Measurements from ENCODE around the gene STPG1. TPM values are rescaled to one million over a fixed set of nuclear protein-coding genes. Genes with fewer than 3 reads are reported as not detected.
"Not testable (repeated sequence)": the region's sequence is repeated elsewhere in the genome, so short reads cannot be mapped to it uniquely, and the experiment has no call there.

The STPG1 gene, protein sequence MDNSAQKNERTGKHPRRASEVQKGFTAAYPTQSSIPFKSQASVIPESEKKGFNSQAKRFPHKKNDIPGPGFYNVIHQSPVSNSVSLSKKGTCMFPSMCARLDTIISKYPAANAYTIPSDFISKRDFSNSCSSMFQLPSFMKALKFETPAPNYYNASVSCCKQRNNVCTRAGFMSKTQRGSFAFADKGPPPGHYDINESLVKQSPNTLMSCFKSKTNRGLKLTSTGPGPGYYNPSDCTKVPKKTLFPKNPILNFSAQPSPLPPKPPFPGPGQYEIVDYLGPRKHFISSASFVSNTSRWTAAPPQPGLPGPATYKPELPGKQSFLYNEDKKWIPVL
- polyA plus RNA-seq (15.3 to 16.9 TPM (median 16.6 TPM) in 3 replicates), polyA minus RNA-seq (8.8 to 12.6 TPM (median 10.7 TPM) in 3 replicates)
- 6.5 TPM for polyA plus RNA-seq (2011; ENCODE audit: low read depth)
- polyA plus RNA-seq (2011; cell fraction: cytosol; rRNA removed): 14.6 and 19.3 TPM in 2 replicates
- polyA plus RNA-seq (2011; cell fraction: nucleus; rRNA removed): 20.6 TPM in 2 replicates
- polyA plus RNA-seq (2012; ENCODE audit: low replicate concordance): 8.2 and 12.3 TPM in 2 replicates
- polyA minus RNA-seq (2011; cell fraction: cytosol; rRNA and poly(A)+ RNA removed): 3.6 TPM
- polyA minus RNA-seq (2011; cell fraction: nucleus; rRNA and poly(A)+ RNA removed): 9.4 and 16.4 TPM in 2 replicates

DNA sequence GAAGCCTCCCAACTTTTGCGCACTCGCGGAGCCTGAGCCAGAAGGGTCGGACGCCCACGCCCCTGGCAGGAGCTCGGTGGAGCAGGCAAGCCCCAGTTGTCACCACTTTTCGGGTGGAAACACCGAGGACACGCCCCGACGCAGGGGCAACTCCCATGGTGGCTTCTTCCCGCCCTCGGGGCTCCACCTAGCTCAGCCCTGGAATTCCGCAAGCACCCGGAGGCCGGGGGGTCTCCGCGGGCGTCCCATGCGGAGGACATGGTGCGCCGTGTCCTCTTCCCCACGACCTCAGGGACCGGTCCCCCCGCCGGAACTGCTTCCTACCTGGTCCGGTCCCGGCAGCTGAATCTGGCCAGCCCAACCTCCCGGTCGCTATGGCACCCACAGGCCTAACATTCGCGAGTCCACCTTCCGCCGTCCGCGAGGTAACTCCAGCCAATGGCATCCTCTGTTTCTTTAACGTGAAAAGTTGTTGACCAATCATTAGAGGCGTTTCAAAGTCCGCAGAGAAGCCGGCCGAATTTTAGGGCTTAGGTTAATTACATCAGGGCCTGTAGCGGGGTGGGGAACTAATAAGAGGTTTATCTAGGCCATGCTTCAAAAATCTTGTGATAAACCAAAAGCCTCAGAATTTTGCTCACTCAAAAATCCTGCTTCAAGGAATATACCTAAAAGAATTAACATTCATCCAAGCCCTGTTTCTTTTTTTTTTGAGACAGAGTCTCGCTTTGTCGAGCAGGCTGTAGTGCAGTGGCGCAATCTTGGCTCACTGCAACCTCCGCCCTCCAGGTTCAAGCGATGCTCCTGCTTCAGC lies at the start of gene STPG1:
STPG1 (minus strand) TSS at position 433 of the 814 bp plus-strand sequence. CDS start 12,394 bp downstream, outside the sequence.
- Histone ChIP-seq H3K9me1 (ENCODE audit: control insufficient read depth, extremely low read depth, insufficient read depth, low read length) (peaks cover 2% of the 10 kb centered on the region), H3K9me3 (ENCODE audit: control insufficient read depth, low read depth, low read length) (no peaks in the 10 kb centered on the region), H3K36me3 (ENCODE audit: control insufficient read depth in 2 of 2, extremely low read depth in 1 of 2, insufficient read depth in 2 of 2, low read length in 2 of 2) (peaks cover 0 to under 1% of the 10 kb centered on the region in 2 experiments), H4K20me1 (ENCODE audit: control insufficient read depth, extremely low read depth, insufficient read depth, low read length) (no peaks in the 10 kb centered on the region), H3K9ac (ENCODE audit: control insufficient read depth, extremely low read depth, insufficient read depth, low read length) (peak within 1 kb of the TSS; percentile 94), H3K27me3 (ENCODE audit: control insufficient read depth, extremely low read depth, insufficient read depth, low read length) (no peaks in the 10 kb centered on the region), H3K27ac (ENCODE audit: control insufficient read depth, insufficient read depth, low read length) (peak within 1 kb of the TSS; percentile 92), H2AFZ (ENCODE audit: control insufficient read depth, low read length) (peak within 1 kb of the TSS; percentile 76), H3K79me2 (ENCODE audit: control insufficient read depth, insufficient read depth, low read length) (peaks cover 26% of the 10 kb centered on the region), H3K4me3 (ENCODE audit: control insufficient read depth in 2 of 3, extremely low read depth in 1 of 3, insufficient read depth in 2 of 3, low read depth in 1 of 3, low read length in 3 of 3) (peak within 1 kb of the TSS; percentile 70 to 91 (median 79)), H3K4me1 (ENCODE audit: control insufficient read depth, extremely low read depth, insufficient read depth, low read length) (peaks cover 66% of the 10 kb centered on the region), H3K4me2 (ENCODE audit: control insufficient read depth, extremely low read depth, insufficient read depth, low read depth, low read length) (peak within 1 kb of the TSS; percentile 75)
- DNase-seq (ENCODE audit: low read depth, low spot score): peak; percentile 69
- TF ChIP-seq EZH2 (IDR thresholded peaks at IDR 0.05; ENCODE audit: low read length): no peak
- TF ChIP-seq, protein P1, sequence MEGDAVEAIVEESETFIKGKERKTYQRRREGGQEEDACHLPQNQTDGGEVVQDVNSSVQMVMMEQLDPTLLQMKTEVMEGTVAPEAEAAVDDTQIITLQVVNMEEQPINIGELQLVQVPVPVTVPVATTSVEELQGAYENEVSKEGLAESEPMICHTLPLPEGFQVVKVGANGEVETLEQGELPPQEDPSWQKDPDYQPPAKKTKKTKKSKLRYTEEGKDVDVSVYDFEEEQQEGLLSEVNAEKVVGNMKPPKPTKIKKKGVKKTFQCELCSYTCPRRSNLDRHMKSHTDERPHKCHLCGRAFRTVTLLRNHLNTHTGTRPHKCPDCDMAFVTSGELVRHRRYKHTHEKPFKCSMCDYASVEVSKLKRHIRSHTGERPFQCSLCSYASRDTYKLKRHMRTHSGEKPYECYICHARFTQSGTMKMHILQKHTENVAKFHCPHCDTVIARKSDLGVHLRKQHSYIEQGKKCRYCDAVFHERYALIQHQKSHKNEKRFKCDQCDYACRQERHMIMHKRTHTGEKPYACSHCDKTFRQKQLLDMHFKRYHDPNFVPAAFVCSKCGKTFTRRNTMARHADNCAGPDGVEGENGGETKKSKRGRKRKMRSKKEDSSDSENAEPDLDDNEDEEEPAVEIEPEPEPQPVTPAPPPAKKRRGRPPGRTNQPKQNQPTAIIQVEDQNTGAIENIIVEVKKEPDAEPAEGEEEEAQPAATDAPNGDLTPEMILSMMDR (optimal IDR thresholded peaks at IDR 0.05 in 1 of 3, IDR thresholded peaks at IDR 0.05 in 1 of 3, conservative IDR thresholded peaks at IDR 0.05 in 1 of 3; ENCODE audit: extremely low read depth in 1 of 3, insufficient read depth in 2 of 3, low read length in 3 of 3): no peak
- FAIRE-seq: peak; percentile 75
- dilution Hi-C loops (cut with MboI; ENCODE audit: extremely low pct_ligation_motif_present, low sequenced_read_pairs): no loop called here

- H3K9me3 ChIP-seq (ENCODE audit: control insufficient read depth, low read depth, low read length); H3K4me3 ChIP-seq (ENCODE audit: control insufficient read depth in 2 of 3, extremely low read depth in 1 of 3, insufficient read depth in 2 of 3, low read depth in 1 of 3, low read length in 3 of 3); H3K4me1 ChIP-seq (ENCODE audit: control insufficient read depth, extremely low read depth, insufficient read depth, low read length); DNase-seq (ENCODE audit: low read depth, low spot score); H3K27ac ChIP-seq (ENCODE audit: control insufficient read depth, insufficient read depth, low read length); H3K4me2 ChIP-seq (ENCODE audit: control insufficient read depth, extremely low read depth, insufficient read depth, low read depth, low read length); H3K9ac ChIP-seq (ENCODE audit: control insufficient read depth, extremely low read depth, insufficient read depth, low read length); H4K20me1 ChIP-seq (ENCODE audit: control insufficient read depth, extremely low read depth, insufficient read depth, low read length); dilution Hi-C loops (cut with MboI; ENCODE audit: extremely low pct_ligation_motif_present, low sequenced_read_pairs); H3K27me3 ChIP-seq (ENCODE audit: control insufficient read depth, extremely low read depth, insufficient read depth, low read length); H3K9me1 ChIP-seq (ENCODE audit: control insufficient read depth, extremely low read depth, insufficient read depth, low read length); FAIRE-seq; H2AFZ ChIP-seq (ENCODE audit: control insufficient read depth, low read length); H3K79me2 ChIP-seq (ENCODE audit: control insufficient read depth, insufficient read depth, low read length): not testable (repeated sequence)
- peaks cover 25 to 35% of the 10 kb centered on the region in 2 experiments for H3K36me3 ChIP-seq (ENCODE audit: control insufficient read depth in 2 of 2, extremely low read depth in 1 of 2, insufficient read depth in 2 of 2, low read length in 2 of 2)
Observed at GRCh38 chr1:24462128-24462527, 48.5 kb upstream of the STPG1 start.
